ENCODE data around the gene ARHGAP25.

Gene ARHGAP25

DNA sequence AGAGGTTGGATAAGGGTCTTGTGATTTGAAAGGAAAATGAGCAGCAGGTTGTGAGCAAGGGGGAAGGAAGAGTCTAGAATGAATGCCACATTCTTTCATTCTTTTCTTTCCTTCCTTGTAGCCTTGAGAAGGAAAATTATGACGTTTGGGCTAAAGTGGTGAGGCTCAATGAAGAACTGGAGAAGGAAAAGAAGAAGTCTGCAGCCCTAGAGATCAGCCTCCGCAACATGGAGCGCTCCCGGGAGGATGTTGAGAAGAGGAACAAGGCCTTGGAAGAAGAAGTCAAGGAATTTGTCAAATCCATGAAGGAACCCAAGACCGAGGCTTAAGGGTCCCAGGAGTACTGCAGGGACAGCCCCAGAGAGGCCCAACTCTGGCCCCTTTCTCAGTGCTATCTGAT lies 91.3 kb downstream of the ARHGAP25 start:
- in situ Hi-C loops (cut with HindIII; ENCODE audit: low sequenced_read_pairs), result no loop called here

GRCh38 chr2:68827666-68828065 lies 93.1 kb downstream of the ARHGAP25 start:
- in situ Hi-C loops (cut with HindIII; ENCODE audit: low sequenced_read_pairs), result no loop called here

GRCh38 chr2:68828887-68829708 lies 94.5 kb downstream of the ARHGAP25 start:
- in situ Hi-C loops (cut with HindIII; ENCODE audit: low sequenced_read_pairs), result no loop called here

DNA sequence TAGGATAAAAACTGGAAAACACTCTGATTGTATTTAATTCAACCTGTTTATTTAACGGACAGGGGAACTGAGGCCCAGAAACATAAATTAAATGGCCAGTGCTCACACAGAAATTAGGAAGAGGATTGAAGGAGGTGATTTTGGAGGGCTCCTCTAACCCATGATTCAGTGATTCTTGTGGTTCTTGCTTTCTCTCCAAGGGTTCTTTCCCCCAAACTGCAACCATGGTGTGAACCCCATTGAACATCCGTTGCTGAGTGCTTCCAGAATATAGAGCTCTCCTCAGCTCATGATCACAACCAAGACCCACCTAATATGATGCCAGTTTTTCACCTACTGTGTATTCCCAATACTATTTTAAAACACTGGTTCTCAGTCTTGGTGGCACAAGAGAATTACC lies 95.1 kb downstream of the ARHGAP25 start:
- in situ Hi-C loops (cut with HindIII; ENCODE audit: low sequenced_read_pairs), result no loop called here

DNA sequence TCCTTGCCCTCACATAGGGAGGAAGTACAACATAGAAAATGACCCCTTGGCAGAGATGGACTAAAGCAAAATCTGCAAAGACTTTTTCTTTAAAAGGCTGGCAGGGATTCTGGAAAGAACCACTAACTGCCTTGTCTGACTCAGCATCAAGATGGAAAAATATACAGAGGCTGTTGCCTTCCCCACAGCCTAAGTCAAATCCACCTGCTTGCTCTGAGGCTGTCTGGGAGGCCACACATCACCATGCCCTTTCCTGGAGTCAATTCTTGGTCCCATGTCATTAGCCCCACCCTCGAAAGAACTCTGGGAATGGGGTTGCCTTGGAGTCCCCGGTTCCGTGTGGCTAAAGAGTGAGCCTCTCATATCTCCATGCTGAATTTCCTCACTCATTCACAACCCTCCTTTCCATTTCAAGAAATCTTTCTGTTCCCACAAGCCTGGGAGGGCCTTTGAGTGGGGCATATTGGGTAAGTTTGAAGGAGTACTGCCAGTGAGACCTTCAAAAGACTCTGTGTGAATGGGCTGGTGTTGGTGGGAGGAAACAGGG lies 97.1 kb downstream of the ARHGAP25 start:
- in situ Hi-C loops (cut with HindIII; ENCODE audit: low sequenced_read_pairs), result no loop called here

- in situ Hi-C loops (cut with HindIII; ENCODE audit: low sequenced_read_pairs), result no loop called here
Observed at GRCh38 chr2:68832233-68832869, 97.7 kb downstream of the ARHGAP25 start.

GRCh38 chr2:68833162-68833561 lies 98.6 kb downstream of the ARHGAP25 start:
- in situ Hi-C loops (cut with HindIII; ENCODE audit: low sequenced_read_pairs), result no loop called here

- in situ Hi-C loops (cut with HindIII; ENCODE audit: low sequenced_read_pairs), result no loop called here
Observed at GRCh38 chr2:68834737-68835376, 100.2 kb downstream of the ARHGAP25 start.

DNA sequence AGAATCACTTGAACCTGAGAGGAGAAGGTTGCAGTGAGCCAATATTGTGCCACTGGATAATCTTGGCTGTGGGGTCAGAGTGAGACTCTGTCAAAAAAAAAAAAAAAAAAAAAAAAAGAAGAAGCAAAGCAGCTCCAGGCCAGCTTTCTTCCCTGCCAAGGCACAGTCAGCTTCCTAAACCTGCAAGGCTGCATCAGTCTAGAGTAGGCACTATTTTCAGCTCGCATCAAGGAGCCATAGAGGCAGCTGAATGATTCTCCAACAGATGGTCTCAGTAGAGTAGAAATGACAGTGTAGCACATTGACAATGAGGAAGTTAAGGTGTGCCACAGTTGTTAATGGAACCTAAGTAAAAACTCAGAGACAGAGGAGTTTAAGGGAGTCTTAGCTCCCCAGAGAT lies 101.0 kb downstream of the ARHGAP25 start:
- in situ Hi-C loops (cut with HindIII; ENCODE audit: low sequenced_read_pairs), result no loop called here

DNA sequence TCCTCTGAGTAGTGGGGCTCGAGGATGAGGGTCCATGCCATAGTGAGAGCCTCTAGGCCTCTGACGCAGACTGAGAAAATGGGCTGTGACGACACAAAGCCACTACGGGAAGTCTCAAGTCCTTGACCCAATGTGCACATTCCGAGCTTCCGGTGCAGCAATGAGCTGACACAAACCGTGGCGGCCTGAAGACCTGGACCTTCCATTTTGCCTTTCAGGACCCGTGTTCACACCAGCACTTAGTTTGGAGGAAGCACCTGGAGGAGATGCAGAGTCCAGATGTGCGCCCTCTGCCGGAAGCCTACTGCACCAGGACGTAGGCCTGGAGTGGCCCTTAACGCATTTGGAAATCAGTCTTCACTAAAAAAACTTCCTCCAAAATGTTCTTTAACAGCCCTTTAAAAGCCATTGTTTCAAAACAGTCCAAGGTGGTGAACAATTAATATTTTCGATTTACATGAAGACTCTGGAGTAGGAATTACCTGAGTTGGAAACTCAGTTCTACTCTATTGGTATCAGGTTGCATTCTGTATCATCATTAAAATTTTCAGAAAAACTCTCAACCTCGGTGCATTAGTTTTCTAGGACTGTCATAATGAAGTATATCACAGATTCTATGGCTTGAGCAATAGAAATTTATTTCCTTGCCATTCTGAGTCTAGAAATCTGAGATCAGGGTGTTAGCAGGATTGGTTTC lies 102.7 kb downstream of the ARHGAP25 start:
- in situ Hi-C loops (cut with HindIII; ENCODE audit: low sequenced_read_pairs), result no loop called here

DNA sequence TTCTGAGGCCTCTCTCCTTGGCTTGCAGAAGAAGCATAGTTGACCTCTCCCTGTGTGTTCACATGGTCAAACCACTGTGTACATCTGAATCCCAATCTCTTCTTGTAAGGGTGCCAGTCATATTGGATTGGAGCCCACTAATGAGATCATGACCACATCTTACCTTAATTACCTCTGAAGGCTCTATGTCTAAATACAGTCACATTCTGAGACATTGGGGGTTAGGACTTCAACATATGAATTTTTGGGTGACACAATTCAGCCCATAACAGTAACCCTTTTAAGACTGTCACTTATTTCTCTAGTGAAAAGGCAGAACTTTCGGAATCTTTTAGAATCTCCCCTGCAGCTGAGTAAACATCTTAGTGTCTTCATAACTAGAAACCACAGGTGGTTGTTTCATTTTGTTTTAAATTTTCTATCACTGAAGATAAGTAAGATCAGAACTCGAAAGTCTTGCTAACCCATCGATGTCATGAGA lies 103.3 kb downstream of the ARHGAP25 start:
- in situ Hi-C loops (cut with HindIII; ENCODE audit: low sequenced_read_pairs), result no loop called here

DNA sequence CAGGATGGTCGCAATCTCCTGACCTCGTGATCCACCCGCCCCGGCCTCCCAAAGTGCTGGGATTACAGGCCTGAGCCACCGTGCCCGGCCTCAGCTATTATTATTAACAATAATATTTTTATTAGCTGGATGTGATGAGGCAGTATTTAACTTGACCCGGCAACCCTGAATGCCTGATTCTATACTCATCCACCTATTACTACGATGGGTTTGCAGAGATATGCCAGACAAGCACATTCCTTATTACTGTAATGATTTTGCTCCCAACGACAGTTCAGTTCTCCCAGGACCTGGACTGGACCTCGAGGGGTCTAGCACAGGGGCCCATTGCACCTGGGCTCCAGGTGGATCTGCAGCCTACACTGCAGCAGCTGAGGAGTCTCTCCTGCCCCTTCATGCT lies 104.0 kb downstream of the ARHGAP25 start:
- in situ Hi-C loops (cut with HindIII; ENCODE audit: low sequenced_read_pairs), result no loop called here

- in situ Hi-C loops (cut with HindIII; ENCODE audit: low sequenced_read_pairs), result no loop called here
Observed at GRCh38 chr2:68839260-68839833, 104.7 kb downstream of the ARHGAP25 start.

DNA sequence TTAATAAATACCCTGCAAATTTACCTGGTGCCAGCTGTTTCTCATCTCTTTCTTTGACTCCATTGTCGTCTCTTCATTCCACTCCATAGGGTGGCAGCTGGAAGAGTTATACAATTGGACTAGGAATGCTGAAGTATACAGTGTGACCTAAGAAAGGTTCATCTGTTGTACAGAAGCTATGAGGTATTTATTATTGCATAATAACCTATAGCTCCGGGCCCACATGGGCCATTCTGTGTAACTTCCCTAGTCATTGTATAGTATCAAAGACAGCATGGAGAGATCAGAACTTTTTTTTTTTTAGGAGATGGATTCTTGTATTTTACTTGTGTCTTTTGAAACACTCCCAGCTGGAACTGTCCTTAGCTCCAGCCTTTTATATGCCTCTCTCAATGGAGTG lies 110.4 kb downstream of the ARHGAP25 start:
- in situ Hi-C loops (cut with HindIII; ENCODE audit: low sequenced_read_pairs), result no loop called here

DNA sequence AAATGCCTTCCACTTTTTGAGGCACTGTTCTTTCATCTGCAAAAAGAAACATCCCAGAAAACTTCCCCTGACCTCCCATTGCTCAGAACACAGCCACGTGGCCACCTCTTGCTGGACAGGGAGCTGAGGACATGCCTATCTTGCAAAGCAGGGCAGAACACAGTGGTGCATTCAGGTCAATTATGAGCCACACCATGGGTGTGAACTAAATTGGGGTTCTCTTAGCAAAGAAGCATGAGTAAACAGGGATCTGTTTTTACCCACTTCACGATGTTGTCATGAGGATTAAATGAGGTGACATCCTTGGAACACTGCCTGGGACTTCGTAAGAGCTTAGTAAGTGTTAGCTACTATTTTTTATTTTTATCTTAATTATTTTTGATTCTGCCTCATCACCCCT lies 111.5 kb downstream of the ARHGAP25 start:
- in situ Hi-C loops (cut with HindIII; ENCODE audit: low sequenced_read_pairs), result no loop called here

- in situ Hi-C loops (cut with HindIII; ENCODE audit: low sequenced_read_pairs), result no loop called here
Observed at GRCh38 chr2:68847751-68848150, 113.1 kb downstream of the ARHGAP25 start.

- in situ Hi-C loops (cut with HindIII; ENCODE audit: low sequenced_read_pairs), result no loop called here
Observed at GRCh38 chr2:68849579-68850030, 115.0 kb downstream of the ARHGAP25 start.

- in situ Hi-C loops (cut with HindIII; ENCODE audit: low sequenced_read_pairs), result no loop called here
Observed at GRCh38 chr2:68850524-68850923, 115.9 kb downstream of the ARHGAP25 start.

GRCh38 chr2:68853035-68853434 lies 118.4 kb downstream of the ARHGAP25 start:
- in situ Hi-C loops (cut with HindIII; ENCODE audit: low sequenced_read_pairs), result no loop called here

- in situ Hi-C loops (cut with HindIII; ENCODE audit: low sequenced_read_pairs), result no loop called here
Observed at GRCh38 chr2:68853915-68854314, 119.3 kb downstream of the ARHGAP25 start.

DNA sequence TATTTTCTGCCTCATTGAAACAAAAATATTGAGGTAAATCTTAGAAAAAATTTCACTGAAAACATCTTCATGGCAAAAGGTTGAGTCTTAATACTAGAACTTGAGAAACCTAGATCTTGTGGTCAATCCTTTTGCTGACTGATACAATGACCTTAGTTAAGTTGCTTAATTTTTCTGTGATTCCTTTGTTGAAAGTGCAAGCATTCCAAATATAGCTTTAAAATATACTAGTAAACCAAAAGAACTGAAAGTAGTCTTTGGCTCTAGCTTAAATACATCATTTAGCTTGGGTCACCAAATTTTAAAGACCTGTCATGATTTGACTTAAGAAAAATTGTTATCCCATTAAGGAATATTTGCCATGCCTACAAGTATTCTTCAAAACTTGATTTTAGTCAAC lies 119.9 kb downstream of the ARHGAP25 start:
- in situ Hi-C loops (cut with HindIII; ENCODE audit: low sequenced_read_pairs), result no loop called here
